ENCODE results near the gene HACD2.

Gene HACD2, protein sequence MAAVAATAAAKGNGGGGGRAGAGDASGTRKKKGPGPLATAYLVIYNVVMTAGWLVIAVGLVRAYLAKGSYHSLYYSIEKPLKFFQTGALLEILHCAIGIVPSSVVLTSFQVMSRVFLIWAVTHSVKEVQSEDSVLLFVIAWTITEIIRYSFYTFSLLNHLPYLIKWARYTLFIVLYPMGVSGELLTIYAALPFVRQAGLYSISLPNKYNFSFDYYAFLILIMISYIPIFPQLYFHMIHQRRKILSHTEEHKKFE

GRCh38 chr3:123584988-123585937 is at the start of gene HACD2:
Gene HACD2 (minus strand): TSS chr3:123585053. CDS start chr3:123585027, 26 bp downstream.
- in situ Hi-C loops (cut with MboI; ENCODE audit: low sequenced_read_pairs), result no loop called here

DNA sequence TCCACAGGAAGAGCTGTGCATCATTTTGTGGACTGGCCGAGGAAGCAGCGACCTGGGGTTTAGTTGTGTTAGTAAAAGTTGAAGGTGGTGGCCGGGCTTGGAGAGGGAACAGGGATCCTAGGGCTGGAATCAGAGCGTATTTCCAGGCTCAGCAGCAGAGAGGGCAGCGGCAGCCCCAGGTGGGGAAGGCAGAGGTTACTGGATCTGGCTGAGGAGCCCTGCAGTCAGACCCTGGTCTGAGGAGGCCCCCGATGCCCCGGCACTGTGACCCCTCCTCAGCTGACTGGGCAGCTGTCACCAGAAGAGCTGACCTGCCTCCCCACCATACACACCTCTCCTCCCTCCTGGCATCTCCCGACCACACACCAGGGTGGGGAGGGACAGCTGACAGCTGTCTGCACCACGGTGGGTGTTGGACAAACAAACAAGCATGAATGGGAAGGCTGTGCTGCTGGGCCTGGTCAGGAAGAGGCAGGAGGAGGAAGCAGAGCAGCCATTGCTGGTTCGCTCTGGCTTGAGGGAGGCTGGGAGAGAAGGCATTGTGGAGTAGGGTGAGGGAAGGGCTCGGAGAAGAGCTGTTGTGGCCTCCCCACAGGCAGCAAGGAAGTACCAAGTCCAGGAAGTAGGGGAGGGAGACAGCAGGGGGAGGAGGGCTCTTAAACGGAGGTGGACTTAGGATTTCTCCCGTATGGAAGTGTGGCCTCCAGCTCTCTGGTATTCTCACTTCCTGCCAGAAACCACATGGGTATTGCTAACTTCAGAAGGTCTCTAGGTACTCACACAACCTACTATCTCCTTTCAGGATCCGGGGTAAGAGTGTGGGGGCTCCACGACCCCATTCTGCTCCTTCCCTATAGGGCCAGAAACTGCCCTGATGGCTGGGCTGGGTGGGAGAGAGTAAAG is 49.5 kb upstream of the HACD2 start:
- in situ Hi-C loops (cut with MboI; ENCODE audit: low sequenced_read_pairs), result no loop called here

DNA sequence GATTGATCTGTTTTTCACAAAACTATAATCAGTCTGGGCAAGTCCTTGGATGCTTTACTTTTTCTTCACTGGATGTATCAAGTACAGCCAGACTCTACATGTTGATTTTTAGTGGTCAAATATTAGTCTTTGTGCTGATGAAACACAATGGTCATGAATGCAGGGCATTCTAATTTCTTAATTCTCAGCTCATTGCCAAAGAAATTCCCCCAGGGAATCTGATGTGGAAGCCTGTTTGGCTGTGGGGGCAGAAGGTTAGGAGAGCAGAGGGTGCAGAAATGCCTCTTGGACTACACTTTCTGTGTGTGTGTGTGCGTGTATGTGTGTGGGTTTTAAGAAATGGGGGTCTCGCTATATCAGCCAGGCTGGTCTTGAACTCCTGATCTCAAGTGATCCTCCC is 48.7 kb upstream of the HACD2 start:
- in situ Hi-C loops (cut with MboI; ENCODE audit: low sequenced_read_pairs), result no loop called here

GRCh38 chr3:123632161-123632655 is 47.4 kb upstream of the HACD2 start:
- in situ Hi-C loops (cut with MboI; ENCODE audit: low sequenced_read_pairs), result no loop called here

- in situ Hi-C loops (cut with MboI; ENCODE audit: low sequenced_read_pairs), result no loop called here
Measured at GRCh38 chr3:123629747-123630047, 44.8 kb upstream of the HACD2 start.

DNA sequence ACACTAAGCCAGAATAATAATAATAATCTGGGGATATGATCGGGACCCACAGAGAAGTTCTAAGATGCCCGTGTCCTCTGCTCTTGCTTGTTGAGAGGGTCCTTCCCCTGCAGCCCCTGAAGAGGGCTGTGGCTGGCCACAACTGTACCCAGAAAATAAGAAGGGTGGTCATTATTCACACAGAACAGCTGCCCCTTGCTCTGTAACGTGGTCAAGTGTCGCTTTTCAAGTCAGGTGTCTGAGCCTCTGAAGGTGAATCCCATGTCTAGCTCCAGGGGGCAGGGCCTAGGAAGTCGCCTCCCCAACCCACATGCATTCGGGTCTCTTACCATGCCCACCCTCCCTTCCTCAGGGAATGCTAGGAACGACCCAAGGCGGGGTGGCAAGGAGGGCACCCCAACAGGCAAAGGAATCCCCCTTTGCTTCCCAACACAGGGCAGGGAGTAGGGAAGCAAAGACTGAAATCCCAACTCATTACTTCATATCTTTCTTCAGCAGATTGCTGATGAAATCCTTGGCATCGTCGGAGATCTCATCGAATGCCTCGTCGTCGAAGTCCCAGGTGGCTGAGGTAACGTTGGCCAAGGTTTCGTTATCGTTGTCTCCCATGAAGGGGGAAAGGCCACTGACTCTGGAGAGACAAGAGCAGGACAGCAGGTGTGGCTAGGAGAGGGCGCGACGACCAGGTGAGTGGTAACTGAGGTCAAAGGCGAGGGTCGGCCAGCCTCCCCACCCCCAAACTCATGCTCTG is 44.3 kb upstream of the HACD2 start:
- in situ Hi-C loops (cut with MboI; ENCODE audit: low sequenced_read_pairs), result no loop called here

DNA sequence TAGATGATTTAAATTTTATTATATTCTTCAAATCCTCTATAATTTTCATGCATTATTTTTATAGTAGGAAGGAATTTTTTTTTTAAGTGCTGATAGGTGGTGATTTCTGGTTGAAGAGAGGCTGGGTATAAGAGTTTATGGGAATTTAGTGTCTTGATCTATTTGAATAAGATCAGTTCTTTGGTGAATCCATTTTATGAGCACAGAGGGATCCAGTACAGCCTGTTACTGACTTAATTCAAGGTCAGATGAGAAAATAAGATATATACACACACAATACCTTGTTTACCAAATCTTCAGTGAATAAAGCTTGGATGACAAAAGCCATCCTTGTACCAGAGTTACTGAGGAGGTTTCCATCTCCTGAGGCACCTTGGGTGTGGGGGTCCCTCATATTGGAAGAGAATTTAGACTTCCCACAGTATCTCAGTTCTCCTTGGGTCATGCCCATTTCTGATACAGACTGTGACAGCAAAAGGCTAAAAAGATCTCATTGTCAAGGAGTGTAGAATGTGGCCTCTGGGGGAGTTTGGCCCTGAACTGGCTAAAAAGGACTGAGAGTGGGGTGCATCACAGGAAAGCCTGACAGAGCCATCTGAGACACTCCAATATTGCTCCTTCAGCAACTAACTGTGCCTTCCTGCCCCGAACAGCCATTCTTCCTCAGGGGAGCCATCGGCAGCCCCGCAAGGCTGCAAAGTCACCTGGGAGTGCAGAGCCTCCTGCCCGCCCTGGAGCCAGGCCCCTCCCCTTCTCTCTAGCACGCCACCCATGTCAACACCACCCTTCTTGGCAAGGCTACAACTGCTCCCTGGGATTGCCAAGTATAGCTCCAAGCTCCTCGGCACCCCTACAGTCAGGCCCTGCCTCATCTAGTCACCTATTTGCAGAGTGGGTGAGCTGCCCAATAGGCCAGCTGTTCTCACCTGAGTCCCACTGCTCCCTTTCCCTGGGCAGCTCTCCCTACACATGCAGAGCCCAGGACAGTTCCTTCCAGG is 43.1 kb upstream of the HACD2 start:
- in situ Hi-C loops (cut with MboI; ENCODE audit: low sequenced_read_pairs), result no loop called here

DNA sequence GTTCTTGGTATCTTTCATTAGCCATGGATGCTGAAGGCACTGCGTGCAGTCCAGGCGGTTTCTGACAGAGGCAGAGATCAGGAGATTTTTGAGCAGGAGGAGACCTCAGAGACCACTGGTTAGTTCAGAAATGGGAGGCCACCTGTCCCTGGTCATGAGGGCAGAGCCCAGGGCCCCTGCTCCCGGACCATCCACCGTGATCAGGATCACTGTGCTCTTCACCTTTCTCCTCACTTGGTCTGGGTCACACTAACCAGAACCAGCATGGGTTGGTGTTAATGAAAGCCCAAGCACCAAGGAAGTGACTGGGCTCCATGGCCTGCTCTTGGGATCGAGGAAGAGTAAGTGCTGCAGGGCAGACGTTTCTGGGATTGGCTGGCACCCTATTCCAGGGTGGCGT is 42.0 kb upstream of the HACD2 start:
- in situ Hi-C loops (cut with MboI; ENCODE audit: low sequenced_read_pairs), result no loop called here

DNA sequence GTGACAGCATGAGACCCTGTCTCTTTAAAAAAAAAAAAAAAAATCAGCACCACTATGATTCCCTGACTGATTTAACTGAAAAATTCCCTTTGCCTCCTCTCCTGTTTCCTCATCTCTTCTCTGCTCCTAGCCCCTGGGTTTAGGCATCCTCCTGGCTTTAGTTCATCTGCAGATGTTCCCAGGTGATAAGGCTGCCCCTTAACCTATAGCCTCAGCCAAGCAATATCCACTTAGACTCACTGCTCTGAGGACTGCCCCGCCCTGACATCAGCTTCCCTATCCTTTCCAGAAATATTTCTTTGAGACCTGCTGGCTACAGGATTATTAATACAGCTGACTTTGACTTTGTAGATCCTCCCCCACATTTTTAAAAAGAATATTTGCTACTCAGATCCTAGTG is 39.4 kb upstream of the HACD2 start:
- in situ Hi-C loops (cut with MboI; ENCODE audit: low sequenced_read_pairs), result no loop called here

DNA sequence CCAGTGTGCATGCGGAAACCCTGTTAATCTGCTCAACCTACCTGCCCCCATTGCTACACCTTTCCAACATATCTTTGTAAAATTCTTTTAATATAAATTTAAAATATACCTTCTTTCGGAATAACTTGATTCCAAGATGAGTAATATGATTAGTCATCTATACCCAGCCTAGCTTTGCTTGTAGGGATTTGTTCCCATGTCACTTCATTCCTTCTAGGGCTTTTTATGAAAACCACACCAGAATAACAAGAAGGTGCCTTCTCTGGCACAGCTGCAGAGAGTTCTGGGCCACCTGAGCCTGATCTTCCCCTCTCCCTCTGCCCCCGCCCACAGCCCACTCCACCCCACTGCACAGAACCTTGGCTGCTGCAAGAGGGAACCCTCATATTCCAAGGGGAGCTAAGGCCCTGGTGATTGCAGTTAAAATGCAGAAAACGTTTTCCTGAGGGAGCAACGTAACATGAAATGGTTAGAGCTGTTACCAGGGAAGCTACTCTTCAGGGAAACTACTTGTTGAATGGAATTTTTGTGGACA is 38.6 kb upstream of the HACD2 start:
- in situ Hi-C loops (cut with MboI; ENCODE audit: low sequenced_read_pairs), result no loop called here

GRCh38 chr3:123622766-123623165 is 37.9 kb upstream of the HACD2 start:
- in situ Hi-C loops (cut with MboI; ENCODE audit: low sequenced_read_pairs), result no loop called here

- in situ Hi-C loops (cut with MboI; ENCODE audit: low sequenced_read_pairs), result no loop called here
Measured at GRCh38 chr3:123621850-123622189, 37.0 kb upstream of the HACD2 start.

DNA sequence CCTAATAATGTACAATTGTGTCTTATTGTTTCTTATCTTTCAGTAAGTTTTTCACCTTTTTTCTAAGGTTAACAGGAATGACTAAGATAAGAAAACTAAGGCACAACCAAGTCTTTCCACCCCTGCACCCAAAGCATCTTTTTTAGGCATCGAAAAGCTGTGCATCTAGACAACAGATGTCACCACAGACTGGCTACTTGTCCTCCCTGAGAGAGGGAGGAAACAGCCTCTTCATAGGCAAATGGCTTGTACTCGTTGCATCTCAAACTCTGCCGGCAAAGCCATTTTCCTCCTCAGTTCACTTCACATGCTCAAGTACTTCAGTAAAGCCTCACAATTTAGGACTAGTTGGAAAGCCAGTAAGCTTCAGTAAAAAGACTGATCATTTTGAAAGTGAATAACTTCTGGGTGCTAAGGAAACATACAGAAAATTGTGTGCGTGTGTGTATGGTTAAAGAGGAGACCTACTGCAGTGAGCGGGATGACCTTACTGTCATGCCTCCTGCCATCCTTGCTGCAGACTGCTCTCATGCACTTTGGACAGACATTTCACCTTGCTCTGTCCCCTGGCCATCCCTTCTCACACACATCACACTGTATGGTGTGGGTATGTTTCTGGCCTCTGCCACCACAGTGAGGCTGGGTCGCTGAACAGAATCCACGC is 36.5 kb upstream of the HACD2 start:
- in situ Hi-C loops (cut with MboI; ENCODE audit: low sequenced_read_pairs), result no loop called here

DNA sequence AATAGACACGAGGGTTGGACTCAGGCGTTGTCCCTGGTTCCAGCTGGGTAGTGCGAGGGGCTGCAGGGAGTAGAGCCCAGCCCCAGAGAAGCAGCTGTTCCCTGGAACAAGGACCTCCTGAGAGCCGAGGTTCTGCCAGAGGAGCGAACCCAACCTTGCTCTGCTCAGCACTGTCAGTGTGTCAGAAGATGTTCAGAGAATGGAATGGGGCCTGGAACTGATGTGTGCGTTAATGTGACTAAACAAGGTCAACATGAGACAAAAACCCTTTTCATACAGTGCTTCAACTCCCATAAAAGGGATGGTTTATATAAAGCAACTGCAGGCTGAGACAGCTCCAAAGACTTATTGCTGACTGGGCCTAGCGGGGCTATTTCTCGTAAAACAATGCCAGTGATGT is 35.5 kb upstream of the HACD2 start:
- in situ Hi-C loops (cut with MboI; ENCODE audit: low sequenced_read_pairs), result no loop called here

DNA sequence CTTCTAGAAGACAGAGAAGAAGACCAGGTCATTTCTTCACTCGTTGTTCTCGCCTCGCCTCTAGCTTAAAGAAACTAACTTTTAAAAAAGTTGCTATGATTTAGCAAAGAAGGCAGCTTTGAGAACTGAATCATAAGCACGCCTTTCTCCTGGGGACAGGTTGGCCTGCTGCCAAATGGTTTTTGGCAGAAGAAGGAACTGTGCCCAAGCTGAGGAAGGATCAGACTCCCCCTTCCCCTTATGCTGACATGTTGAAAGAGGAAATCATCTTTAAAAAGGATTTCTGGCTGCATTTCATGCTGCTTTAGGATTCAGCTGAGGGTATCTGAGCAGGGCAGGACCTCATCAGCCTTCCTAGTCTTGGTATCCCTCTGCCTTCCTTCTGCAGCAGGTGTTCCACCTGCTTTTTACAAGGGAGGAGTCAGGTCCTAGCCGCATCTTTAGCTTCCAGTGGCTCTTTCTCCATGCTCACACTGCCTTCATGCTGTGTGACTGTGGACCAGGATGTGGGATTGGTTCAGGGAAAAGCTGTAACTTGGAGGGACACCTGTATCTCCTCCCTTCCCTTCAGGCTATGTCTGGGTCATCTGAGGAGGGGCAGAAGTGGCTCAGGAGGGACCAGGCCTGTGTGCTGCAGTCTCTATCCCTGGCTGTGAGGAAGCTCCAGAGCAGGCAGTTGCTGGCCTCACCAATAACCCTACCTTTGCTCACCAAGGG is 34.1 kb upstream of the HACD2 start:
- in situ Hi-C loops (cut with MboI; ENCODE audit: low sequenced_read_pairs), result no loop called here

GRCh38 chr3:123618076-123618708 is 33.3 kb upstream of the HACD2 start:
- in situ Hi-C loops (cut with MboI; ENCODE audit: low sequenced_read_pairs), result no loop called here

DNA sequence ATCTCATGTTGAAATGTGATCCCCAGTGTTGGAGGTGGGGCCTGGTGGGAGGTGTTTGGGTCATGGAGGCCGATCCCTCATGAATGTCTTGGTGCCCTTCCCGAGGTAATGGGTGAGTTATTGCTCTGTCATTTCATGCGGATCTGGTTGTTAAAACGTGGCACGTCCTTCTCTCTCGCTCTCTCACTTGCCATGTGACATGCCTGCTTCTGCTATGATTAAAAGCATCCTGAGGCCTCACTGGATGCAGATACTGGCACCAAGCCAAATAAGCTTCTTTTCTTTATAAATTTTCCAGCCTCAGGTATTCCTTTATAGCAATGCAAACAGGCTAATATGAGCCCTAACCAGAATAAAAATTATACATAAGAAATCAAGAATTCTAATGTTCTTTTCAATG is 31.7 kb upstream of the HACD2 start:
- in situ Hi-C loops (cut with MboI; ENCODE audit: low sequenced_read_pairs), result no loop called here

DNA sequence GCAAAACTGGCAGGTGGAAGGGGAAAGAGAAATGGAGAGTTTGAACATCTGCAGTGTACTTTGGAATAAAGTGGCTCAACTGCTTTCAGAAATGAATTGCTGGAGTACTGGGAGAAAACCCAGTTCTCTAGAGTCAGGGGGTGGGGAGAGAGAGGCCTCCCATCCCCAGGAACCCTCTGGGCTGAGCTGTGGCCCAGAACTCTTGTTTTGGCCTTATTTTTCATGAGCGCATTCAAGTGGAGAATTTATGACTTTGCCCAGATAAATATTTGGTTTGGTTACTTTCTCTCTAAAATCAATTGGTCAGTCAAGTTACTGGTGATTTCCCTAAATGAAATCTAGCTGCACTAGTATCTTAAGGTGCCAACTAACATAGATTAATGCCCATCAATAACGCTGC is 28.7 kb upstream of the HACD2 start:
- in situ Hi-C loops (cut with MboI; ENCODE audit: low sequenced_read_pairs), result no loop called here
